ENCODE results near the gene CPNE4. TPM values are rescaled to one million over a fixed set of nuclear protein-coding genes. Genes with fewer than 3 reads are reported as not detected.

The CPNE4 gene
- total RNA-seq, 2 experiments from 2014 or later = not detected

DNA sequence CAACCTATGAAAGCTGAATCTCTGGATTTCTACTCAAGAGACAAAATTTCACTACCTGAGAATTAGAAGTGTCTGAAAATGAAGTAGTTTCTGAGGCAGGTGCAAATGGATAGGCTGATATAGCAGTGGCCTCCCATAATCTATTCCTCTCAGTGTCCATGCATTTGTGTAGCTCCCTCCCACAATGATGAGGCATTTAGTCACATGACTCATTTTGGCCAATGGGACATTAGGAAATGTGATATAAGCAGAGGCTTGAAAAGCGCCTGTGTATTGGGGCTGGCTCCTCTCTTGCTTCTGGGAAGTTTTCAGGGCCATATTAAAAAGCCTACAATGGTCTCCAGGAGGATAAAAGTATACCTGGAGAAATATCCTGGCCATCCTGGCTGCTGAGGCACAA lies 452.4 kb downstream of the CPNE4 start:
- DNase-seq = no peak
- Mint-ChIP-seq H3K9me3 (no peaks in the 10 kb centered on the region), H3K27ac (no peak overlapping the region), H3K4me3 (no peak overlapping the region), H3K4me1 (no peaks in the 10 kb centered on the region), H3K27me3 (peaks cover 6% of the 10 kb centered on the region), H3K36me3 (ENCODE audit: low read depth) (no peaks in the 10 kb centered on the region)
- ChIA-PET POLR2A (no interaction called here), CTCF (no interaction called here)

DNA sequence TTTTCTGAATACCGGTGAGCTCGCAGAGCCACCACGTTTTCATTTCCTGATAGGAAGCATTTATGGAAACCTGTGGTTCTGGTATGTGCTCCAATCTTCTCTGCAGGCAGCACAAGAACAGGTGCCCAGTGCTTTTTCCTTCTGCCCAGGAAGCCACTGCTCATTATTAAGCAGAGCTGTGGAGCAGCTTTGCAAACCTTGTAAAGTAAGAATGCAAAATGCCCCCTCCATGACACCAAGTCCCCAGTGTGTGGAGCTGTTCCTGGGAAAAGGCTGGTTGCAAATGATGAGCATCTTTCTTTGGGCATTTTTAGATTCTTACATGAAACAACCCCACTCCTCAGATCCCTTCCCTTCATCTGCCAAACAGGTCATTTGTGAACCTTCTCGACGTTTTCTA lies 466.4 kb downstream of the CPNE4 start:
- peaks cover 24% of the 10 kb centered on the region for H3K27me3 Mint-ChIP-seq

DNA sequence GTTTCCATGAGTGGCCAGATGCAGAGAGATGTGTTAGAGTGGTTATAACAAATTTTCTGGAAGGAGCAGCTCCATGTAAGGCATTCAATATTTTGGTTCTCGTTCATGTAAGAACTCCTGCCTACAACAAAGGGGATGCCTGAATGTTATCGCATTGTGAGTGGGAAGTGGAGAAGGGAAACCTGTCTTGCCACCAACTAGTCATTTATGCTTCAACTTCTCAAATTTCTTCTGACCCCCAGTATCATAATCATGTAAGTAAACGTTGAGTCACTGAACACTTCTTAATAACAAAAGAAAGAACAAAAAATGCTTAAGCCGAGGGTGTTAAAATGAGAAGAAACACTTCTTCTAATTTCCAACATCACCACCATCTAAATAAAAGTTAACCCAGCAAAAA lies 470.0 kb downstream of the CPNE4 start:
- no peak overlapping the region for H3K27ac Mint-ChIP-seq
- H3K27me3 Mint-ChIP-seq = peaks cover 43% of the 10 kb centered on the region
- no peak overlapping the region for H3K4me3 Mint-ChIP-seq
- no peaks in the 10 kb centered on the region for H3K4me1 Mint-ChIP-seq
- ChIA-PET POLR2A (no interaction called here), CTCF (no interaction called here)
- DNase-seq = no peak
- H3K36me3 Mint-ChIP-seq (ENCODE audit: low read depth) = no peaks in the 10 kb centered on the region
- no peaks in the 10 kb centered on the region for H3K9me3 Mint-ChIP-seq

More for the DNA sequence above, 466.4 kb downstream of the CPNE4 start:
- no peaks in the 10 kb centered on the region for H3K36me3 Mint-ChIP-seq (ENCODE audit: low read depth)
- no peak overlapping the region for H3K4me3 Mint-ChIP-seq
- no peak for DNase-seq
- H3K27ac Mint-ChIP-seq = no peak overlapping the region
- ChIA-PET POLR2A (no interaction called here), CTCF (interaction anchor here (0.5 kb wide), 2 partner anchors 54 to 328 kb away, joined by 6 to 8 read pairs; no protein-coding TSS in a partner anchor)
- no peaks in the 10 kb centered on the region for H3K4me1 Mint-ChIP-seq
- H3K9me3 Mint-ChIP-seq = no peaks in the 10 kb centered on the region

DNA sequence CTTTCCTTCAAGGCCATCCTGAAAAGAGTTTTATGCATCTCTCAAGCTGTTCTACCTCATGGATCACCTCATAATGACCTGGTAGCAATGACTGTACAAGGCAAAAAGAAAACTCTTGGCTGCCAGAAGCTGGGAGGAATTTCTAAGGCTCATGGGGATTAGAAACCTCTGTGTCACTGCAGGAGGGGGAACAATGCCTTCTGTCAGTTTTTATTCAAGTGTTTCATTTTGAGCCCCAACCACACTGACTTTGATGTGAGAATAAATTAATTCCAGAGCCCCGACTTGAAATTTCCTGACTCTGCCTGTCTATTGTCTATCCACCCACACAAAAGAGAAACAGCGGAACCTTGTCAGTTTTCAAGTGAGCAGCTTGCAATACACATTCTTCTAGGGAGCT lies 473.3 kb downstream of the CPNE4 start:
- H3K4me3 Mint-ChIP-seq = no peak overlapping the region
- no peaks in the 10 kb centered on the region for H3K4me1 Mint-ChIP-seq
- H3K27me3 Mint-ChIP-seq = peaks cover 58% of the 10 kb centered on the region
- H3K9me3 Mint-ChIP-seq = no peaks in the 10 kb centered on the region
- no peak overlapping the region for H3K27ac Mint-ChIP-seq
- no peak for DNase-seq
- H3K36me3 Mint-ChIP-seq (ENCODE audit: low read depth) = no peaks in the 10 kb centered on the region
- CTCF ChIA-PET = no interaction called here
- POLR2A ChIA-PET = no interaction called here

DNA sequence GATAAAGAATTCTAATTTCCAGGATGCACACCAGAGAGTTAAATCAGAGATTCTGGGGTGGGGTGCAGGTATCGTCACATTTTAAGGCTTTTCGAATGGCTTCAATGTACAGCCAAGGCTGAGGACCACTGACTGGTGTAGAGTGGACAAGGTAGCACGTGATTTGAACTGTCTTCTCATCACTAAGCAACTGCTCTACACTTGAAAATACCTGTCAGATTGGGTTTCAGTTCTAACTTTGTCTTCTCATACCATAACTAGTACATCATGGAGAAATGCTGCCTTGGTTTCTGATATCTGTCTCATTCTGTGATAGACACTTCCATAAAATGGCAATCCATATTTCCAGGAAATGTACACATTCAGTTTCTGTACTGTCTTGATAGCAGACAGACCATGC lies 474.0 kb downstream of the CPNE4 start:
- Mint-ChIP-seq H3K27me3 (peaks cover 55% of the 10 kb centered on the region), H3K9me3 (no peaks in the 10 kb centered on the region), H3K4me3 (no peak overlapping the region), H3K36me3 (ENCODE audit: low read depth) (no peaks in the 10 kb centered on the region), H3K4me1 (no peaks in the 10 kb centered on the region), H3K27ac (no peak overlapping the region)
- ChIA-PET POLR2A (no interaction called here), CTCF (no interaction called here)
- DNase-seq = no peak

DNA sequence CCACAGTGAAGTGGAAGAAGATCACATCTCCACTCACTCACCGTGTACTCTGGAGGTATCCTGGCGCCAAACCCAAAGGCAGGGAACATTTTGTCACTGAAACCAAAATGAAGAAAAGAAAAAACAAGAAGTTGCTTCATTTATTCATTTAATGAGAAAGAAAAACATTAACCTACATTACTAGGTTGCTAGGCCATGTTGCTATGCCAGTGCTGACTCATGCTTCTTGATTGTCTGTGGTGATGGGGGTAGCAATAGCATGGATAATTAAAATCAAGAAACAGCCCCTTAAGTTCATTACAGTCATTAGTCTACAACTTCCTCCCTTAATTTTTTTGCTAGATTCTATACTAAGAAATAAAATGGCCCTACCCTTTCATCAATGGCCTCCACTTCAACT lies 479.4 kb downstream of the CPNE4 start:
- no peak overlapping the region for H3K4me3 Mint-ChIP-seq
- no peak for DNase-seq
- POLR2A ChIA-PET = no interaction called here
- H3K27ac Mint-ChIP-seq = no peak overlapping the region
- no peaks in the 10 kb centered on the region for H3K36me3 Mint-ChIP-seq (ENCODE audit: low read depth)
- no peaks in the 10 kb centered on the region for H3K9me3 Mint-ChIP-seq
- peaks cover 33% of the 10 kb centered on the region for H3K27me3 Mint-ChIP-seq
- H3K4me1 Mint-ChIP-seq = peaks cover 14% of the 10 kb centered on the region
- CTCF ChIA-PET = no interaction called here

DNA sequence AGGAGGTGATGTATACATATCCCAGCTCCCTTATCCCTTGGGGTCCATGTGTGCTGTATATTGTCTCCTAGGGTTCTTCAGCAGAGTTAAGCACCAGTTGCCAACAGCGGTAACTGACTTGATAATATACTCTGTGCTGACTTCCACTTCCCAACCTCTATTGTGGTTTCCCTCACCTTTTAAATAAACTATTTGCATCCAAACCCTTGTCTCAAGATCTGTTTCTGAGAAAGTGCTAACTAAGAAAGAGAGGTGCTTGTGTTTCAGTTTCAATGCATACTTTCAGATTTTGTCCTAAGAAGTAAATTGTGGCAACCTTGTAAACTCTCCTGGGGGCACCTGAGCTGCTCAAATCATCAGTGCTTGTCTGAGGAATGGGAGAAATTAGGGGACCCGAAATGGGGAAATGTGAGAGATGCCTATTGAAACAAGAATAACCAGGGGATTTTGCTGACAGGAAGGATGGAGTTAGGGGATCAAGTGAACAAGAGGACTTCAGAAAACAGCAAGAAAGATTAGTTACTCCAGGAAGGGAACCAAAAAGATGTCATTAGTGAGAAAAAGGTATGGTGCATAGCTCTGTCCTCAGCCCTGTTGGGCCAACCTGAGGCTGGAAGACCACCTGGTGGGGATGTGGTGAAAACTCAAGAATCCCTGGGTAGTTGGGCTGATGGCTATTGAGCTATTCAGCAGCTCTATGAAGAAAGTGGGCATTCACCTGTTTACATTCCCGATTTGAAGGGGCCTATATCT lies 481.1 kb downstream of the CPNE4 start:
- H3K9me3 Mint-ChIP-seq = no peaks in the 10 kb centered on the region
- peaks cover 14% of the 10 kb centered on the region for H3K4me1 Mint-ChIP-seq
- DNase-seq = no peak
- H3K27ac Mint-ChIP-seq = no peak overlapping the region
- H3K4me3 Mint-ChIP-seq = no peak overlapping the region
- H3K27me3 Mint-ChIP-seq = peaks cover 26% of the 10 kb centered on the region
- CTCF ChIA-PET = no interaction called here
- POLR2A ChIA-PET = no interaction called here
- H3K36me3 Mint-ChIP-seq (ENCODE audit: low read depth) = no peaks in the 10 kb centered on the region

DNA sequence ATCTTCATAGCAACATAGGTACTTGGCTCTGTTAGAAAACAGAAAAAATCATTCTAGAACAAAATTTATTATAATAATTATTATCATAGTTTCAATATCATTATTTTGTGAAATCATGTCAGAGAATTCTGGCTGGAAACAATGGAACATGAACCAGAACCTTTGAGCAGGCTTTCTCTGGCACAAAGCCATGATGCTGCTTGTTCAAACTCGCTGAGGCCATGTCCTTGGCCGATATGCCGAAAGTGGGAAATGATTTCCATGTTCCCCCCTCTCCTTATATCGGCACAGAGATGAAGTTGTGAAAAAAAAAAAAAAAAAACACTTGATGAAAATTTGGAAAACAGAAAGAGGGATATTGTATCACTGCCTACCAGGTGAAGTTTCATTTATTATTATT lies 483.1 kb downstream of the CPNE4 start:
- H3K27ac Mint-ChIP-seq = no peak overlapping the region
- DNase-seq = no peak
- peaks cover 14% of the 10 kb centered on the region for H3K4me1 Mint-ChIP-seq
- no peaks in the 10 kb centered on the region for H3K36me3 Mint-ChIP-seq (ENCODE audit: low read depth)
- POLR2A ChIA-PET = no interaction called here
- peaks cover 20% of the 10 kb centered on the region for H3K27me3 Mint-ChIP-seq
- CTCF ChIA-PET = no interaction called here
- H3K9me3 Mint-ChIP-seq = no peaks in the 10 kb centered on the region
- H3K4me3 Mint-ChIP-seq = no peak overlapping the region

DNA sequence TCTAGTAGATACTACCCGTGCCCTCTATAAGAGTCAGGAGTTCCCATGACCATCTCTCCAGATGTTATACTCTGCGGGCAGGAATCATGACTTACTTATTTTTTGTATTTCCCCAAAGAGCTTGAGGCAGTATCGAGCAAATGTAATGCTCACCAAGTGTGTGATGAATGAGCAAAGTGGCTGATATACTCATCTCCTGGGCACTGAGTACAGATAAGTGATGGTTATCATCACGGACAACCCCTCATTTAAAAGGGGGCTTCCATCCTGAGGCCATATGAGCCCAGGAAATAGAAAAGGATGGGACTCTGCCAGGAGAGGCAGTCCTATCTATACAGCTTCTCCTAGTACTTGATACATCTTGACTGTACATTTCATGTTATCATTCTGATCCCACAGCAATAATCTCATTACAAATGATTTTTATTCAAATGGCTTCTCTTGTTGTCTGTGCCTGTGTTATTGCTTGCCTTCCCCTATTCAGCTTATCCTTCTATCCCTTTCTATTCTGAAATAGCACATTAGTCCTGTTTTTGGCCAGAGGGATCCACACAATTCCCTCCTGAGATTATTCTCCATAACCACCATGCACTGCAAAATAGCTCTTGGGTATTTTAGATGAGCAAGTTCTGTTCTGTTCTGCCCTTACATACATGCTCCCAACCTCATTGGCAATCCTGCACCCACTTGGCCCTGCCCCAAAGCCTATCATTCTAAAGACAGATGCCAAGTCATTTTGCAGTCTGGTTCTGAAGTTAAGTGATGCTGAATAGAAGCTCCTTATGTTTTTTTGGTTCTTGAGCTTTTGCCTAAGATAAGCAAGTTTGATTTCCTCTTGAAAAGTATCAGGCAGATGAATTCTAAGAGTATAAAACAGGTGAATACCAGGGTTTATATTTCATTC lies 484.0 kb downstream of the CPNE4 start:
- CTCF ChIA-PET = interaction anchor here (0.5 to 0.6 kb wide), 2 partner anchors 12 to 169 kb away, joined by 3 to 4 read pairs; no protein-coding TSS in a partner anchor
- Mint-ChIP-seq H3K4me1 (peaks cover 14% of the 10 kb centered on the region), H3K9me3 (no peaks in the 10 kb centered on the region), H3K4me3 (no peak overlapping the region), H3K27me3 (peaks cover 26% of the 10 kb centered on the region), H3K27ac (no peak overlapping the region), H3K36me3 (ENCODE audit: low read depth) (no peaks in the 10 kb centered on the region)
- POLR2A ChIA-PET = no interaction called here
- no peak for DNase-seq

DNA sequence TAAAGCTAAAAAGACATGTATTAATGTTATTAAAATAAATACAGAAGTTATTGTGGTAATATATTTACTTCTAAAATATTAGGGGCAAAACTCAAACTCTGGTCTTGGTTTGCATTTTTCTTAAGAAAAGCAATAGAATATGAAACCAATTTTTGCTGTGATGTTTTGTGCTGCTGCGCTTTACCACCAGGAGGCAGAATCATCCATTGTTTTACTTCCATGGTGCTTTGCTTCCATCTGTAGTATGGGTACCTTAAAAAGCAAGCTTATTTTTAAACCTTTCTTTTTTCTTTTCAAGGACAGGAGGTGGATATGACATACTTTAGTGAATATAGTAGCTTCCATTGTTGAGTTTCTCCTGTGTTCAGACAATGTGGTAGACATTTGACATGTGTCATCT lies 485.5 kb downstream of the CPNE4 start:
- Mint-ChIP-seq H3K27me3 (peaks cover 31% of the 10 kb centered on the region), H3K4me1 (peaks cover 14% of the 10 kb centered on the region), H3K27ac (no peak overlapping the region), H3K9me3 (no peaks in the 10 kb centered on the region), H3K36me3 (ENCODE audit: low read depth) (no peaks in the 10 kb centered on the region), H3K4me3 (no peak overlapping the region)
- DNase-seq = peak; percentile 12
- ChIA-PET CTCF (no interaction called here), POLR2A (no interaction called here)

DNA sequence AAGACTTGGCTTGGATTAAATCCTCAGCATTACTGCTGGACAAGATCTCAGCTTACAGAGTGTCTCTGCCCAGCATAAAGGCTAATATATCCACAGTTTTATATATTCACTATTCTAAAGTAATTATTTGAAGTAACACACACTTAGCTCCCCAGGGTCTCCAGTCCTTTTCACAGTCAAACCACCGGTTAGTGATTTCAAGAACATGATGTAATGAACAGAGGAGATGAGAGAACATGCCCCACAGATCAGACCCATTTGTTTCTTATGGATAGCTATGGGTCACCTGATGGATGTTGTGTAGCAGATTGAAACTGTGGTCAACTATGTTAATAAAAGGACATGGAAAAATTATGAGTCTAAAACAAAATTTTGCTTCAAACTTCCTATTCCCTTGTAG lies 487.2 kb downstream of the CPNE4 start:
- Mint-ChIP-seq H3K4me1 (no peaks in the 10 kb centered on the region), H3K36me3 (ENCODE audit: low read depth) (no peaks in the 10 kb centered on the region), H3K4me3 (no peak overlapping the region), H3K9me3 (no peaks in the 10 kb centered on the region), H3K27ac (no peak overlapping the region), H3K27me3 (peaks cover 32% of the 10 kb centered on the region)
- ChIA-PET CTCF (no interaction called here), POLR2A (no interaction called here)
- no peak for DNase-seq

DNA sequence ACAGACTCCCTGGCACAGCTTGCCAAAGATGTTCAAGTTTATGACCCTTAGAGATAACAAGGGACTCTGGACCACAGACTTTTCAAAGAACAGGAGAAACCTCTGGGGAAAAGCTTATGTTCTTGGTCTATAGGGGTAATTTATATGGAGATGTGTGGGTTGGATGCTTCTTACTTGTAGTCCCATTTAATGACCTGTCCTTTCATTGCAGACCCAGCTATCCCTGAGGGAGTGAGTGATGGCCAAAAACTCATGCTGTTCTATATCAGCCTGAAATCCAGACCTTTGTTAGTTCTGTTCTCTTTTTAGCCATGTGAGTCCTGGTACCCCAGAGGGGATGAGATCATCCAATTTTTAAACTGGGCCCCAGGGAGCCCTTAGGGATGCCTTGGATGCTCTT lies 488.4 kb downstream of the CPNE4 start:
- DNase-seq = no peak
- Mint-ChIP-seq H3K4me3 (no peak overlapping the region), H3K4me1 (no peaks in the 10 kb centered on the region), H3K27me3 (peaks cover 30% of the 10 kb centered on the region), H3K36me3 (ENCODE audit: low read depth) (no peaks in the 10 kb centered on the region), H3K27ac (no peak overlapping the region), H3K9me3 (no peaks in the 10 kb centered on the region)
- POLR2A ChIA-PET = no interaction called here
- CTCF ChIA-PET = interaction anchor here (0.6 kb wide), 1 partner anchor 412 kb away, joined by 5 read pairs; no protein-coding TSS in a partner anchor

DNA sequence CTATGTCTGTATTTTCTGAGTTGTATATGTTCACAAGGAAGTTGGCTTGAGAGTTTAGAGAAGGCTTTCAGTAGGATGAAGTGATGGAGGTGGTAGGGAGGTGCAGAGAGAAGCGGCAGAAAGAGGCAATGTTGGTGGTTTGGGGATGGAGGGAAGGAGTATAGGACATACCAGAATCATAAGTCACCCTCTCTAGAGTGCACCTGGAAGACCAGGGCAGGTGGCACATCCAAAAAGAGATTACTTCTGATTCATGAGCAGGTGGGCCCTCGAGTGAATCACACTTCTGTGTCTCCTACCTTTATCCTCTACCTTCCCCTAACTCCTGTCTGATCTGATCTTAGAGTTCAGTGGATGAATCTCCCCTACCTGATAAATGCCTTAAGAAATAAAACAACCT lies 490.3 kb downstream of the CPNE4 start:
- Mint-ChIP-seq H3K4me1 (no peaks in the 10 kb centered on the region), H3K4me3 (no peak overlapping the region), H3K27me3 (peaks cover 37% of the 10 kb centered on the region), H3K36me3 (ENCODE audit: low read depth) (no peaks in the 10 kb centered on the region), H3K9me3 (no peaks in the 10 kb centered on the region), H3K27ac (no peak overlapping the region)
- ChIA-PET POLR2A (no interaction called here), CTCF (no interaction called here)
- no peak for DNase-seq
